HepG2 (cell line): ENCODE measurements around the gene HSP90AB1. TPM values are rescaled to one million over a fixed set of nuclear protein-coding genes. Genes with fewer than 3 reads are reported as not detected.

Experiments used
- BRCA1 ChIP-seq: sonication (generic); formaldehyde crosslinking; IDR thresholded peaks from 2 replicates; pipeline ENCODE4 v1.4.0; 2020; ENCODE audit warnings: missing genetic modification reagents
- DPF2 ChIP-seq: sonication (generic); formaldehyde crosslinking; IDR thresholded peaks from 2 replicates; pipeline ENCODE4 v1.4.0; 2020; ENCODE audit warnings: mild to moderate bottlenecking, low read depth, missing genetic modification reagents, borderline replicate concordance
- ELF3 ChIP-seq: IDR thresholded peaks from 2 replicates; pipeline ENCODE4 v1.6.1; 2016; ENCODE audit warnings: missing genetic modification reagents, missing compliant biosample characterization
- IRF2 ChIP-seq: IDR thresholded peaks from 2 replicates; pipeline ENCODE4 v1.6.1; 2018; ENCODE audit warnings: missing genetic modification reagents, missing compliant biosample characterization
- KDM5B ChIP-seq: sonication (generic); formaldehyde crosslinking; IDR thresholded peaks from 2 replicates; pipeline ENCODE4 v1.4.0; 2020; ENCODE audit warnings: missing genetic modification reagents, mild to moderate bottlenecking, borderline replicate concordance
- SP1 ChIP-seq, 2 experiments: fragments of 450-650 bp in 1 of 2; sonication (generic) in 1 of 2; formaldehyde crosslinking in 1 of 2; IDR thresholded peaks; 2 replicates each; pipeline versions ENCODE4 v1.4.0 to v1.6.1; 2016 to 2020; ENCODE audit warnings: missing genetic modification reagents in 1 of 2
- TAF1 ChIP-seq: sonication (generic); formaldehyde crosslinking; IDR thresholded peaks from 2 replicates; pipeline ENCODE4 v1.4.0; 2020; ENCODE audit warnings: missing genetic modification reagents
- U2AF2 ChIP-seq: fragments of 200-400 bp; formaldehyde crosslinking; IDR thresholded peaks from 2 replicates; pipeline ENCODE4 v1.6.1; 2017; ENCODE audit warnings: low read depth, mild to moderate bottlenecking, low read length
- WIZ ChIP-seq: sonication (generic); formaldehyde crosslinking; IDR thresholded peaks from 2 replicates; pipeline ENCODE4 v1.5.1; 2020; ENCODE audit warnings: mild to moderate bottlenecking, missing genetic modification reagents
- ZBTB20 ChIP-seq: sonication (generic); formaldehyde crosslinking; IDR thresholded peaks from 2 replicates; pipeline ENCODE4 v1.8.1; 2023; ENCODE audit warnings: missing genetic modification reagents, low read depth, mild to moderate bottlenecking, borderline replicate concordance
- ZNF232 ChIP-seq: sonication (generic); formaldehyde crosslinking; IDR thresholded peaks from 2 replicates; pipeline ENCODE4 v1.4.0; 2020; ENCODE audit warnings: missing genetic modification reagents, borderline replicate concordance
- ZNF335 ChIP-seq: sonication (generic); formaldehyde crosslinking; IDR thresholded peaks from 2 replicates; pipeline ENCODE4 v1.4.0; 2020; ENCODE audit warnings: missing genetic modification reagents
- ZNF740 ChIP-seq: sonication (generic); formaldehyde crosslinking; IDR thresholded peaks from 2 replicates; pipeline ENCODE4 v1.4.0; 2020; ENCODE audit warnings: missing genetic modification reagents
- ZNF776 ChIP-seq: sonication (generic); formaldehyde crosslinking; IDR thresholded peaks from 2 replicates; pipeline ENCODE4 v1.4.0; 2020; ENCODE audit warnings: mild to moderate bottlenecking, missing genetic modification reagents
- ZNF792 ChIP-seq: IDR thresholded peaks from 2 replicates; pipeline ENCODE4 v1.6.1; 2016
- polyA plus RNA-seq, 8 experiments: library from polyadenylated mRNA; depleted of rRNA in 3 of 8; stranded (reverse) in 7 of 8; unstranded in 1 of 8; fragments of >200 nt; fragmentation: Illumina TruSeq in 4 of 8; extraction: Trizol in 4 of 8; gene quantifications; 2 replicates each; pipeline versions ENCODE4 v1.2.1 to v1.2.3, GENCODE V29; 2011 to 2016; ENCODE audit warnings: low read depth in 4 of 8, missing spikeins in 1 of 8, mixed read lengths in 1 of 8; ENCODE audit not compliant: insufficient read depth in 1 of 8
- total RNA-seq, 5 experiments: library from RNA; depleted of rRNA; stranded (reverse); fragments of >200 nt; fragmentation: Illumina TruSeq; extraction: Trizol; gene quantifications; 2 replicates each; pipeline ENCODE4 v1.2.3, GENCODE V29; 2016; ENCODE audit warnings: low read depth in 1 of 5
- TF ChIP-seq, protein P1 (sequence below): sonication (generic); formaldehyde crosslinking; IDR thresholded peaks from 2 replicates; pipeline ENCODE4 v1.5.0; 2020; ENCODE audit warnings: missing genetic modification reagents
- TF ChIP-seq, protein P2 (sequence below): sonication (generic); formaldehyde crosslinking; IDR thresholded peaks from 2 replicates; pipeline ENCODE4 v1.9.0; 2021; ENCODE audit warnings: missing genetic modification reagents, mild to moderate bottlenecking, borderline replicate concordance
- TF ChIP-seq, protein P3 (sequence below): sonication (generic); formaldehyde crosslinking; IDR thresholded peaks from 2 replicates; pipeline ENCODE4 v1.4.0; 2020; ENCODE audit warnings: missing genetic modification reagents, borderline replicate concordance
- TF ChIP-seq, protein P4 (sequence below): sonication (generic); formaldehyde crosslinking; IDR thresholded peaks from 2 replicates; pipeline ENCODE4 v1.4.0; 2020; ENCODE audit warnings: missing genetic modification reagents, borderline replicate concordance
- TF ChIP-seq, protein P5 (sequence below): sonication (generic); formaldehyde crosslinking; IDR thresholded peaks from 2 replicates; pipeline ENCODE4 v1.9.0; 2022; ENCODE audit warnings: low read depth, missing genetic modification reagents

HSP90AB1 gene
- total and polyA plus RNA-seq, 2 of the 13 experiments (the other 11 are each of a cell fraction or from before 2014, with no cell fraction given), result 1,325 to 1,472 TPM

- TF ChIP-seq DPF2 (CRISPR knock-in tag), result no peak
- no peak for TF ChIP-seq ZNF740
- TF ChIP-seq ZNF792 (CRISPR knock-in tag), result no peak
- no peak for TF ChIP-seq IRF2 (CRISPR knock-in tag)
- no peak for TF ChIP-seq TAF1 (CRISPR knock-in tag)
- no peak for TF ChIP-seq BRCA1 (CRISPR knock-in tag)
- no peak for TF ChIP-seq U2AF2
- no peak for TF ChIP-seq ZNF232 (CRISPR knock-in tag)
- TF ChIP-seq, protein P1, sequence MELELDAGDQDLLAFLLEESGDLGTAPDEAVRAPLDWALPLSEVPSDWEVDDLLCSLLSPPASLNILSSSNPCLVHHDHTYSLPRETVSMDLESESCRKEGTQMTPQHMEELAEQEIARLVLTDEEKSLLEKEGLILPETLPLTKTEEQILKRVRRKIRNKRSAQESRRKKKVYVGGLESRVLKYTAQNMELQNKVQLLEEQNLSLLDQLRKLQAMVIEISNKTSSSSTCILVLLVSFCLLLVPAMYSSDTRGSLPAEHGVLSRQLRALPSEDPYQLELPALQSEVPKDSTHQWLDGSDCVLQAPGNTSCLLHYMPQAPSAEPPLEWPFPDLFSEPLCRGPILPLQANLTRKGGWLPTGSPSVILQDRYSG (CRISPR knock-in tag), result no peak
- TF ChIP-seq, protein P2, sequence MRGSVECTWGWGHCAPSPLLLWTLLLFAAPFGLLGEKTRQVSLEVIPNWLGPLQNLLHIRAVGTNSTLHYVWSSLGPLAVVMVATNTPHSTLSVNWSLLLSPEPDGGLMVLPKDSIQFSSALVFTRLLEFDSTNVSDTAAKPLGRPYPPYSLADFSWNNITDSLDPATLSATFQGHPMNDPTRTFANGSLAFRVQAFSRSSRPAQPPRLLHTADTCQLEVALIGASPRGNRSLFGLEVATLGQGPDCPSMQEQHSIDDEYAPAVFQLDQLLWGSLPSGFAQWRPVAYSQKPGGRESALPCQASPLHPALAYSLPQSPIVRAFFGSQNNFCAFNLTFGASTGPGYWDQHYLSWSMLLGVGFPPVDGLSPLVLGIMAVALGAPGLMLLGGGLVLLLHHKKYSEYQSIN (CRISPR knock-in tag), result no peak
- no peak for TF ChIP-seq ZBTB20 (CRISPR knock-in tag)
- no peak for TF ChIP-seq KDM5B (CRISPR knock-in tag)
- TF ChIP-seq ZNF335, result no peak
- TF ChIP-seq WIZ (CRISPR knock-in tag), result no peak
- TF ChIP-seq SP1 (IDR thresholded peaks at IDR 0.05), result no peak
- TF ChIP-seq SP1 (CRISPR knock-in tag; IDR thresholded peaks at IDR 0.05), result no peak
- TF ChIP-seq, protein P3, sequence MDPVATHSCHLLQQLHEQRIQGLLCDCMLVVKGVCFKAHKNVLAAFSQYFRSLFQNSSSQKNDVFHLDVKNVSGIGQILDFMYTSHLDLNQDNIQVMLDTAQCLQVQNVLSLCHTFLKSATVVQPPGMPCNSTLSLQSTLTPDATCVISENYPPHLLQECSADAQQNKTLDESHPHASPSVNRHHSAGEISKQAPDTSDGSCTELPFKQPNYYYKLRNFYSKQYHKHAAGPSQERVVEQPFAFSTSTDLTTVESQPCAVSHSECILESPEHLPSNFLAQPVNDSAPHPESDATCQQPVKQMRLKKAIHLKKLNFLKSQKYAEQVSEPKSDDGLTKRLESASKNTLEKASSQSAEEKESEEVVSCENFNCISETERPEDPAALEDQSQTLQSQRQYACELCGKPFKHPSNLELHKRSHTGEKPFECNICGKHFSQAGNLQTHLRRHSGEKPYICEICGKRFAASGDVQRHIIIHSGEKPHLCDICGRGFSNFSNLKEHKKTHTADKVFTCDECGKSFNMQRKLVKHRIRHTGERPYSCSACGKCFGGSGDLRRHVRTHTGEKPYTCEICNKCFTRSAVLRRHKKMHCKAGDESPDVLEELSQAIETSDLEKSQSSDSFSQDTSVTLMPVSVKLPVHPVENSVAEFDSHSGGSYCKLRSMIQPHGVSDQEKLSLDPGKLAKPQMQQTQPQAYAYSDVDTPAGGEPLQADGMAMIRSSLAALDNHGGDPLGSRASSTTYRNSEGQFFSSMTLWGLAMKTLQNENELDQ (CRISPR knock-in tag), result no peak
- TF ChIP-seq ELF3 (CRISPR knock-in tag), result 0 out of 2 replicates have a peak, but pooled peaks have one; percentile 24
- TF ChIP-seq, protein P4, sequence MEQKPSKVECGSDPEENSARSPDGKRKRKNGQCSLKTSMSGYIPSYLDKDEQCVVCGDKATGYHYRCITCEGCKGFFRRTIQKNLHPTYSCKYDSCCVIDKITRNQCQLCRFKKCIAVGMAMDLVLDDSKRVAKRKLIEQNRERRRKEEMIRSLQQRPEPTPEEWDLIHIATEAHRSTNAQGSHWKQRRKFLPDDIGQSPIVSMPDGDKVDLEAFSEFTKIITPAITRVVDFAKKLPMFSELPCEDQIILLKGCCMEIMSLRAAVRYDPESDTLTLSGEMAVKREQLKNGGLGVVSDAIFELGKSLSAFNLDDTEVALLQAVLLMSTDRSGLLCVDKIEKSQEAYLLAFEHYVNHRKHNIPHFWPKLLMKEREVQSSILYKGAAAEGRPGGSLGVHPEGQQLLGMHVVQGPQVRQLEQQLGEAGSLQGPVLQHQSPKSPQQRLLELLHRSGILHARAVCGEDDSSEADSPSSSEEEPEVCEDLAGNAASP, result no peak
- no peak for TF ChIP-seq ZNF776 (CRISPR knock-in tag)
- TF ChIP-seq, protein P5, sequence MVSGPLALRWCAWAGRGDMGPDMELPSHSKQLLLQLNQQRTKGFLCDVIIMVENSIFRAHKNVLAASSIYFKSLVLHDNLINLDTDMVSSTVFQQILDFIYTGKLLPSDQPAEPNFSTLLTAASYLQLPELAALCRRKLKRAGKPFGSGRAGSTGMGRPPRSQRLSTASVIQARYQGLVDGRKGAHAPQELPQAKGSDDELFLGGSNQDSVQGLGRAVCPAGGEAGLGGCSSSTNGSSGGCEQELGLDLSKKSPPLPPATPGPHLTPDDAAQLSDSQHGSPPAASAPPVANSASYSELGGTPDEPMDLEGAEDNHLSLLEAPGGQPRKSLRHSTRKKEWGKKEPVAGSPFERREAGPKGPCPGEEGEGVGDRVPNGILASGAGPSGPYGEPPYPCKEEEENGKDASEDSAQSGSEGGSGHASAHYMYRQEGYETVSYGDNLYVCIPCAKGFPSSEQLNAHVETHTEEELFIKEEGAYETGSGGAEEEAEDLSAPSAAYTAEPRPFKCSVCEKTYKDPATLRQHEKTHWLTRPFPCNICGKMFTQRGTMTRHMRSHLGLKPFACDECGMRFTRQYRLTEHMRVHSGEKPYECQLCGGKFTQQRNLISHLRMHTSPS (CRISPR knock-in tag), result no peak
Observed at GRCh38 chr6:44264154-44265006, 17.5 kb downstream of the HSP90AB1 start (continued).
